Ovary (tissue), 9 donors: Measurements from ENCODE around the gene TMEM30A. TPM values are rescaled to one million over a fixed set of nuclear protein-coding genes. Genes with fewer than 3 reads are reported as not detected.

Experiments used
- DNase-seq, 5 donors: peaks; one replicate each; pipeline ENCODE4 v3.0.0-alpha.2; 2019 to 2020
- H3K27ac ChIP-seq, 2 donors: fragments of 200-600 bp; one replicate each; pipeline versions ENCODE4 v1.5.1 to v1.8.0; 2019 to 2022
- H3K27me3 ChIP-seq: fragments of 200-600 bp; one replicate; pipeline ENCODE4 v1.8.0; 2022
- H3K36me3 ChIP-seq: fragments of 200-600 bp; sonication (generic); one replicate; pipeline ENCODE4 v1.5.1; 2019
- H3K4me1 ChIP-seq: one replicate; pipeline ENCODE4 v1.8.1; 2013; ENCODE audit warnings: mild to moderate bottlenecking, moderate library complexity; ENCODE audit not compliant: insufficient read depth
- H3K4me3 ChIP-seq: fragments of 200-600 bp; sonication (generic); one replicate; pipeline ENCODE4 v1.5.1; 2017
- H3K9me3 ChIP-seq, 2 donors: fragments of 200-600 bp in 1 of 2; sonication (generic) in 1 of 2; one replicate each; pipeline versions ENCODE4 v1.5.1 to v1.8.1; 2013 to 2019; ENCODE audit warnings: mild to moderate bottlenecking in 1 of 2, moderate library complexity in 1 of 2
- CTCF ChIP-seq, 3 donors: fragments of 450-650 bp in 2 of 3; fragments of 200-600 bp in 1 of 3; IDR thresholded peaks; one replicate each; pipeline versions ENCODE4 v1.5.1 to v1.8.0; 2016 to 2022; ENCODE audit warnings: antibody characterized with exemption in 3 of 3, mild to moderate bottlenecking in 1 of 3
- EP300 ChIP-seq: sonication (generic); formaldehyde crosslinking; IDR thresholded peaks from one replicate; pipeline ENCODE4 v1.6.1; 2017; ENCODE audit warnings: antibody characterized with exemption
- POLR2A ChIP-seq: fragments of 450-650 bp; IDR thresholded peaks from one replicate; pipeline ENCODE4 v1.6.1; 2017; ENCODE audit warnings: antibody characterized with exemption, mild to moderate bottlenecking, moderate library complexity
- WGBS, 3 donors: extraction: QIAGEN DNeasy Blood & Tissue Kit in 1 of 3; methylation state at CpG; one replicate each; pipeline versions ENCODE4 v1.1.5 to v1.1.7; 2013 to 2017; 5-methylcytosine and 5-hydroxymethylcytosine counted together
- intact Hi-C, 4 donors: fragments of 100-400 bp; cut with DNase I; formaldehyde crosslinking; loops; one replicate each; pipeline versions ENCODE4 v1.11.0 to v1.15.1; 2022 to 2023
- polyA plus RNA-seq, 2 donors: library from polyadenylated mRNA; stranded (reverse); fragments of 200-250 nt in 1 of 2; fragments of 350-450 nt in 1 of 2; fragmentation: Illumina TruSeq in 1 of 2; extraction: RNeasy Lipid Tissue Mini Kit (QIAGEN cat#74804) in 1 of 2; gene quantifications; one replicate each; pipeline ENCODE4 v1.2.3, GENCODE V29; 2013 to 2014
- total RNA-seq, 7 donors: library from RNA; depleted of rRNA in 2 of 7; stranded (reverse); fragments of >200 nt in 2 of 7; fragmentation: NEBNext Ultra II Directional in 3 of 7; extraction: Animal tissue kit (Norgen Biotek cat#: 25700) in 3 of 7; gene quantifications; one replicate each; pipeline versions ENCODE4 v1.1.0 to v1.2.4, GENCODE V29; 2016 to 2023
- donor health status: DM: no; HTN: no; CAD: no; lungs with moderate emphysema.
- donor health status: DM: no; HTN: no; CAD: no.
- donor health status: Bipolar disorder and iron deficiency.
- donor health status: DM: yes; HTN: yes; CAD: no.
- donor health status: DM: no; HTN: no; CAD: no.
- donor health status: DM: yes; HTN: yes; CAD: no.

TMEM30A gene
- total and polyA plus RNA-seq, 9 donors, result 46.1 to 88.0 (median 71.1) TPM

- no peaks in the 10 kb centered on the region for H3K9me3 ChIP-seq
- no peaks in the 10 kb centered on the region for H3K27me3 ChIP-seq
- H3K4me3 ChIP-seq, result no peak overlapping the region
- no peak for DNase-seq
- peaks cover 3% of the 10 kb centered on the region for H3K4me1 ChIP-seq
- intact Hi-C loops, result loop anchor here in 3 of 4 donors (5.0 to 10.0 kb wide), 3 partner anchors 1252 to 1635 kb away; no protein-coding TSS in a partner anchor
- 1 to 8% (median 1%) methylated on average over 4 of the region's 4 CpGs for WGBS, 3 donors
- H3K36me3 ChIP-seq, result no peaks in the 10 kb centered on the region
- no peak overlapping the region for H3K27ac ChIP-seq
- TF ChIP-seq EP300 (no peak), POLR2A (no peak), CTCF (IDR thresholded peaks at IDR 0.05) (no peak)
Measured at GRCh38 chr6:75217193-75217592, 67.4 kb downstream of the TMEM30A start.

GRCh38 chr6:75215291-75215690 lies 69.3 kb downstream of the TMEM30A start:
- Histone ChIP-seq H3K27me3 (no peaks in the 10 kb centered on the region), H3K9me3 (no peaks in the 10 kb centered on the region), H3K4me3 (no peak overlapping the region), H3K4me1 (peaks cover 3% of the 10 kb centered on the region), H3K27ac (no peak overlapping the region), H3K36me3 (no peaks in the 10 kb centered on the region)
- WGBS, 3 donors, result 72 to 83% (median 74%) methylated on average over 4 of the region's 4 CpGs
- DNase-seq, result no peak
- intact Hi-C loops, result loop anchor here in 3 of 4 donors (5.0 to 10.0 kb wide), 3 partner anchors 1250 to 1633 kb away; no protein-coding TSS in a partner anchor
- no peak for TF ChIP-seq POLR2A
- TF ChIP-seq CTCF (IDR thresholded peaks at IDR 0.05), result no peak
- no peak for TF ChIP-seq EP300

GRCh38 chr6:75213732-75214131 lies 70.9 kb downstream of the TMEM30A start:
- no peak for TF ChIP-seq POLR2A
- TF ChIP-seq CTCF (IDR thresholded peaks at IDR 0.05), result no peak
- no peak for TF ChIP-seq EP300
- H3K27ac ChIP-seq, result no peak overlapping the region

GRCh38 chr6:75213112-75213511 lies 71.5 kb downstream of the TMEM30A start:
- Histone ChIP-seq H3K27me3 (no peaks in the 10 kb centered on the region), H3K27ac (no peak overlapping the region), H3K9me3 (no peaks in the 10 kb centered on the region), H3K4me1 (peaks cover 5% of the 10 kb centered on the region), H3K4me3 (no peak overlapping the region), H3K36me3 (no peaks in the 10 kb centered on the region)
- intact Hi-C loops, result loop anchor here in 3 of 4 donors (5.0 to 10.0 kb wide), 5 partner anchors 1136 to 1476 kb away; no protein-coding TSS in a partner anchor
- WGBS, 3 donors, result 7 to 21% (median 20%) methylated on average over 1 of the region's 1 CpG
- no peak for DNase-seq
- TF ChIP-seq CTCF (IDR thresholded peaks at IDR 0.05) (no peak), EP300 (no peak), POLR2A (no peak)

More at GRCh38 chr6:75213732-75214131, 70.9 kb downstream of the TMEM30A start:
- Histone ChIP-seq H3K9me3 (no peaks in the 10 kb centered on the region), H3K4me3 (no peak overlapping the region), H3K27me3 (no peaks in the 10 kb centered on the region), H3K4me1 (peaks cover 3% of the 10 kb centered on the region), H3K36me3 (no peaks in the 10 kb centered on the region)
- intact Hi-C loops, result loop anchor here in 3 of 4 donors (5.0 to 10.0 kb wide), 5 partner anchors 1136 to 1476 kb away; no protein-coding TSS in a partner anchor
- DNase-seq, result no peak
- WGBS, 3 donors, result 86 to 94% (median 86%) methylated on average over 2 of the region's 2 CpGs
